Neural cell (in vitro differentiated cells): Measurements from ENCODE around the gene SAT1.

ENCODE experiments used
- CTCF ChIP-seq: fragments of 450-650 bp; IDR thresholded peaks from 2 replicates; pipeline ENCODE4 v1.5.1; 2014; ENCODE audit warnings: antibody characterized with exemption, mild to moderate bottlenecking, moderate library complexity; ENCODE audit not compliant: poor library complexity, severe bottlenecking
- EP300 ChIP-seq: fragments of 450-650 bp; conservative IDR thresholded peaks from 2 replicates; pipeline ENCODE4 v1.6.1; 2014; ENCODE audit warnings: antibody characterized with exemption, mild to moderate bottlenecking, moderate library complexity; ENCODE audit not compliant: poor library complexity, severe bottlenecking
- POLR2AphosphoS5 ChIP-seq: IDR thresholded peaks from 2 replicates; pipeline ENCODE4 v1.6.1; 2012

DNA sequence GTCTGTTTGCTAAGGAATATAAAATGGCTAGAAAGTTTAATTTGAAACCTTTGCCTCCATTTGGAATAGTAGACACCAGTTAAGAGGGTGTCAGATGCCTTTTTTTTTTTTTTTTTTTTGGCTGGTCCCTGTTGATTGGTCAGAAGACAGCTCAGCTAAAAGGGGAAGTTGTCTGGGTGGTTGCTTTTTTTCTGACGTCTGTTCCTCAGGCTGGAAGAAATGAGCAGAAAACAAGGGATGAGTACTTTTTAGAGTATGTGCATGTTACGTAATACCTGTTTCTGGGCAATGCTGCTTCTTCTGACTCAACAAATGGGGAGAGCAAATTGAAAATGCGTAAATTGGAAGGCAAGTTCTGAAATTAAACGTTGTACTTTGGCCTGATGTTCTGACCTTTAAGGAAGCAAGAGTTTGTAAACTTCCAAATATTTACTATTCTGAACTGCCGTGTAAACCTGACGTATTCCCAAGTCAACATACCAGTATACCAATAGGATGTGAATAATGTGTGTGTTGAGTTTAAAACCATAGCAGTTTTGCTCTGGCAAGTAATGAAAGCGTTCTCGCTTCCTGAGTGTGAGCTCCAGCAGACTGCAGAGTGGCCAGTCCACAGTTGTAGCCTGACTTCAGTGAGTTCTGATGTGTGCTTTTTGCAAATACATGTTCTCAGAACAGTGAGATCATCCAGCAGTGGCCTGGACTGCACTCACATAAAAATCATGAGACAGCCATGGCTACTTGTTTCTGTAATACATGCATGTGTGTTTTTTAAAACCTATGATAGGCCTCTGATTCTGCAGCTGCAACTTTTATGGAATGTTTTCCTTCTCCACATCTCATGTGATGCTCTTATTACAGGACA, 1.7 kb downstream of the SAT1 start:
- TF ChIP-seq CTCF, result no peak
- TF ChIP-seq EP300, result no peak
- no peak for TF ChIP-seq POLR2AphosphoS5
